Ramos (cell line): ENCODE measurements around the gene FKBP8.

Experiments
- in situ Hi-C: fragments of 300-500 bp; cut with MboI; formaldehyde crosslinking; loops from one replicate; pipeline ENCODE4 v1.14.3; 2022; ENCODE audit warnings: low sequenced_read_pairs; ENCODE audit not compliant: unreplicated experiment

FKBP8 gene

GRCh38 chr19:18488838-18489626 lies 54.3 kb downstream of the FKBP8 start:
- in situ Hi-C loops = no loop called here

DNA sequence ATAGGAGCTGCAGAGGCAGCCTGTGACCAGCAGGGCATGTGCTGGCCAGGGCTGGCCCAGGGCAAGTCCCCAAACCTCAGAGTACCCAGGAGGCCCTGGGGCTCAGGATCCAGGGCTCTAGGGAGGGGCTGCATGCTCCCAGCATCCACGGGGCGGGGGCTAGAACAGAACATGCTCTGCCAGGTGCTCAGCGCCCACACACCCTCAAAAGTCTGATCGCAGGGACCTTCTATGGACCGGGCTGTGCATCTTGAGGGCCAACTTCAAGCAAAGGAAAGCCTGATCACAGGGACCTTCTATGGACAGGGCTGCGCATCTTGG lies 55.0 kb downstream of the FKBP8 start:
- in situ Hi-C loops = no loop called here

- in situ Hi-C loops = no loop called here
Measured at GRCh38 chr19:18487576-18488402, 55.6 kb downstream of the FKBP8 start.

GRCh38 chr19:18486746-18487145 lies 56.6 kb downstream of the FKBP8 start:
- in situ Hi-C loops = no loop called here

GRCh38 chr19:18484992-18485391 lies 58.4 kb downstream of the FKBP8 start:
- in situ Hi-C loops = no loop called here

- in situ Hi-C loops = no loop called here
Measured at GRCh38 chr19:18483119-18483890, 60.1 kb downstream of the FKBP8 start.
